Kidney glomerular epithelial cell (primary cell): Measurements from ENCODE around the gene RSPH6A.

Source experiments
- DNase-seq: peaks from one replicate; lab custom pipeline; 2025; lab: John Stamatoyannopoulos, UW

The RSPH6A gene

GRCh38 chr19:45780146-45780447 lies 35.0 kb downstream of the RSPH6A start:
- no peak for DNase-seq

- peak; percentile 29 for DNase-seq
Observed at GRCh38 chr19:45779231-45780145, 35.6 kb downstream of the RSPH6A start.

GRCh38 chr19:45778010-45778661 lies 37.0 kb downstream of the RSPH6A start:
- DNase-seq = no peak

- no peak for DNase-seq
Observed at GRCh38 chr19:45777395-45777961, 37.6 kb downstream of the RSPH6A start.

GRCh38 chr19:45774765-45775164 lies 40.3 kb downstream of the RSPH6A start:
- no peak for DNase-seq

- DNase-seq = no peak
Observed at GRCh38 chr19:45773384-45773783, 41.7 kb downstream of the RSPH6A start.

- no peak for DNase-seq
Observed at GRCh38 chr19:45772912-45773311, 42.2 kb downstream of the RSPH6A start.

GRCh38 chr19:45772130-45772840 lies 42.8 kb downstream of the RSPH6A start:
- no peak for DNase-seq

- no peak for DNase-seq
Observed at GRCh38 chr19:45771311-45771933, 43.7 kb downstream of the RSPH6A start.

- DNase-seq = peak; percentile 93
Observed at GRCh38 chr19:45770192-45771101, 44.7 kb downstream of the RSPH6A start.

- no peak for DNase-seq
Observed at GRCh38 chr19:45769821-45770191, 45.3 kb downstream of the RSPH6A start.

GRCh38 chr19:45768984-45769782 lies 45.9 kb downstream of the RSPH6A start, which contains the start of gene SIX5:
TSS of gene SIX5 (minus strand) at chr19:45769252. CDS start at chr19:45768844, 408 bp downstream.
- DNase-seq = peak; percentile 89

GRCh38 chr19:45768655-45768983 lies 46.5 kb downstream of the RSPH6A start:
- DNase-seq = no peak

- DNase-seq = peak; percentile 11
Observed at GRCh38 chr19:45767881-45768654, 47.0 kb downstream of the RSPH6A start.

GRCh38 chr19:45767410-45767880 lies 47.7 kb downstream of the RSPH6A start:
- peak; percentile 30 for DNase-seq

- DNase-seq = no peak
Observed at GRCh38 chr19:45766869-45767346, 48.2 kb downstream of the RSPH6A start.

- no peak for DNase-seq
Observed at GRCh38 chr19:45766296-45766868, 48.7 kb downstream of the RSPH6A start.

- no peak for DNase-seq
Observed at GRCh38 chr19:45765702-45766295, 49.3 kb downstream of the RSPH6A start.
